HAP-1 (cell line): Measurements from ENCODE around the gene CCDC74A.
"Not testable (repeated sequence)": the region's sequence is repeated elsewhere in the genome, so short reads cannot be mapped to it uniquely, and the experiment has no call there.

Source experiments
- DNase-seq, 2 experiments: peaks; one replicate each; pipeline ENCODE4 v3.0.0-alpha.2; 2016 to 2020; ENCODE audit warnings: low spot score in 2 of 2
- H3K27me3 ChIP-seq: fragments of 250-450 bp; sonication (Bioruptor Pico); 2 replicates; pipeline ENCODE4 v1.5.1; 2020; ENCODE audit warnings: low read depth, mild to moderate bottlenecking, moderate library complexity
- H3K36me3 ChIP-seq: fragments of 250-450 bp; sonication (Bioruptor Pico); replicated peaks from 2 replicates; pipeline ENCODE4 v1.5.1; 2020; ENCODE audit warnings: mild to moderate bottlenecking
- H3K4me1 ChIP-seq: fragments of 250-450 bp; sonication (Bioruptor Pico); 2 replicates; pipeline ENCODE4 v1.5.1; 2020; ENCODE audit warnings: mild to moderate bottlenecking
- H3K4me3 ChIP-seq: fragments of 250-450 bp; sonication (Bioruptor Pico); 2 replicates; pipeline ENCODE4 v1.5.1; 2020; ENCODE audit warnings: mild to moderate bottlenecking, moderate library complexity
- H3K9me3 ChIP-seq: fragments of 250-450 bp; sonication (Bioruptor Pico); 2 replicates; pipeline ENCODE4 v1.5.1; 2020; ENCODE audit warnings: mild to moderate bottlenecking, moderate library complexity
- in situ Hi-C: fragments of 300-500 bp; cut with MboI; formaldehyde crosslinking; loops from 3 replicates; pipeline ENCODE4 v1.14.3; 2020; ENCODE audit warnings: low sequenced_read_pairs, inconsistent platforms, mixed read lengths

The CCDC74A gene

DNA sequence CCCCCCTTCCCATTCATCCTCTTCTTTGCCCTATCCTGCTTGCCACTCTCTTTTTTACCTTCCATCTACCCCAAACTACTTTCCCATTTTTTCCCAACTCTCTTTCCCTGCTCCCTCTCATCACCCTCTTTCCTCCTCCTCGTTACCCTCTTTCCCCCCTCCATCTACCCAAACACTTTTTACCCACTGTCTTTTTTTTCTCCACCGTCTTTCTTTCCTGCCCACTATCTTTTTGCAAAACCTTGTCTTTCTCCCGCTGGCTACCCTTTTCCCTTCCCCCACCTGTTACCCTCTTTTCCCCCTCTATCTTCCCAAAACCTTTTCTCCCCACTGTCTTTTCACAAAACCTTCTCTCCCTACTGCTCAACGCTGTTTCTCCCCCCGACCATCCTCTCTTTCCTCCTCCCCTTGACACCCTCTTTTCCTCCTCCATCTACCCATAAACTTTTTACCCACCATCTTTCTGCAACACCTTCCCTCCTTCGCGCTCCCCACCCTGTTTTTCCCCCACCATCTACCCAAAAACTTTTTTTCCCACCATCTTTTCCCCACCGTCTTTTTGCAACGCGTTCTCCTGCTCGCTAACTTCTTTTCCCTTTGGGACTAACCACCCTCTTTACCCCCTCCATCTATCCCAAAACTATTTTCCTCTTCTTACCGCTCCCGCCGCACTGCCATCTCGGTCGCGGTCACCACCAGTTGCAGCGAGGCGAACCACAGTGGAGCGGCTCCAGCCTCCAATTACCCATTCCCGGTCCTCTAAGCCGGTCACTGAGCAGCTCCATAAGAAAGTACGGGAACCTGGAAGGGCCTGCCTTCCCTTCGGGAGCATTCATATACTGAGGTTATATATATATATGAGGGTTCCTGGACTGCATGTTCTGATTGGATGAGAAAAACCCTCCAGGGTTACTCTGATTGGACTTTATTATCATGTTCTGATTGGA is 15.0 kb downstream of the CCDC74A start:
- H3K4me3 ChIP-seq: no peak overlapping the region
- no peaks in the 10 kb centered on the region for H3K9me3 ChIP-seq
- in situ Hi-C loops: no loop called here
- no peaks in the 10 kb centered on the region for H3K36me3 ChIP-seq
- no peak for DNase-seq
- H3K4me1 ChIP-seq: no peaks in the 10 kb centered on the region
- no peaks in the 10 kb centered on the region for H3K27me3 ChIP-seq

DNA sequence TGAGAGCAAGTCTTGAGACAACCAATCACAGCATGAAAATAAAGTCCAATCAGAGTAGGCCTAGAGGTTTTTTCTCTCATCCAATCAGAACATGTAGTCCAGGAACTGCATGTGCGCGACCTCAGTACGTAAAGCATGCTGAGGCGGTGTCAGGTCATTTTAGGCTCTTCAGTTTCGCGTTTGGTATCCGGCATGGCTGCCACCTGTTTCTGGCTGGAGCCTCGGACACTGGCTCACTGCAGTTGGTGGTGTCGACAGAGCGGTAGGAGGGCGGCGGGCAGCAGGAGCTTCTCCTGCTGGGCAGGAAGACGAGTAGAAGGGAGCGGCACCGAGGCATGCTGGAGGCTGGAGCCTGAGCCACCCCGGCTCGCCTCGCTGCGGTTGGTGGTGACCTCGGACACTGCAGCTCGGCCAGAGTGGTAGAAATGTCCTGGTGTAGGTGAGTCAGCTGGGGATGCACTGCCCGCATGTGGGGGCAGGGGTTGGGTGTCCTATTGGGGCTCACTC is 15.8 kb downstream of the CCDC74A start:
- DNase-seq: no peak
- Histone ChIP-seq H3K4me3 (no peak overlapping the region), H3K36me3 (no peaks in the 10 kb centered on the region), H3K27me3 (no peaks in the 10 kb centered on the region), H3K4me1 (no peaks in the 10 kb centered on the region), H3K9me3 (no peaks in the 10 kb centered on the region)
- in situ Hi-C loops: no loop called here

DNA sequence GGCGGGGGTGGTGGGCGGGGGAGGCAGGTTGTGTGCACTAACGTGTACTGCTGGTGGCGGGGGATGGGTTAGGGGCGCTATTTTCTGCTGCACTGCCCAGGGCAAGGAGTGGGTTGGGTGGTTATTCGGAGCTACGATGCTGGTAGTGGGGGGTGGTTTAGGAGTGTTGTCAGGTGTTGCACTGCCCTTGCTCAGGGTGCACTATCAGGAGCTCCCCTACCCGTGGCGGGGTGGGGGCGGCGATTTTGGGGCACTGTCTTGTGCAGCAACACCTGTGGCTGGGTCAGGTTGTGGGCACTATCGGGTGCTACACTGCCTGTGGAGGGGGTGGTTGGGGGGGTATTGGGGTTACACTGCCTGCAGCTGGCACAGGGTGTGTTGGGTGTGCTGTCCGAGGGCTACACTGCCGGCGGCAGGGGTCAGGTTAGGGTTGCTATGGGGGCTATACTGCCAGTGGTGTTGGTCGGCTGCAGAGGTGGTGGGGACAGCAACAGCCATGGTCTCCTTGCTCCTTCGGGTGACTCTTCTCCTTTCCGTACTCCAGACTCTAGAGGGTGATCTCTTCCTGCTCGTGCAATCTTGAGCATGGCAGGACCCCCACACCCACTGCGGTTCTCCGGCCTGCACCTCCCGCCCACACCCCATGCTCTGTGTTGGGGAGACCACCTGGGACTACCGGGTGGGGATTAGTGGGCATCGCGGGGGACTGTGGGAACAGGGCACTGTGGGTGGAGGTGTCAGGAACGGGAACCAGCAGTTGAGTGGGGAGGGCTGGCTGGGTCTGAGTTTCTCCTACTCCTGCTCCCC is 16.5 kb downstream of the CCDC74A start:
- H3K27me3 ChIP-seq, in situ Hi-C loops, H3K36me3 ChIP-seq, DNase-seq, H3K9me3 ChIP-seq, H3K4me3 ChIP-seq, H3K4me1 ChIP-seq: not testable (repeated sequence)

DNA sequence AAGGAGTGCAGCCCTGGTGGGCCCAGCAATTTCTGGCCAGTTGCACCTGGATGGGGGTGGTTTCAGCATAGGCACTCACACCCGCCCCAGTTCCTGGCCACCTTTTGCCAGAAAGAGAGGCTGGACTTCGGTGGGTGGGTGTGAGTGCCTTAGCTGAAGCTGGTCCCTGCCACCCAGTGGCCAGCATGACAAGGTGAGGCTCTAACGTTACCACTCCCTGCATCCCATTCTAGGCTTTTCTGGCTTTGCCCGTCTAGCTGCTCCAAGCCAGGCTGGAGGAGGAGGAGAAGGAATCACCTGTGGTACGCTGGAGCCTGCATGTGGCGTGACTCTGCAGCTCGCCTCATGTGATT is 17.1 kb downstream of the CCDC74A start:
- H3K4me1 ChIP-seq, H3K27me3 ChIP-seq, H3K9me3 ChIP-seq, H3K36me3 ChIP-seq, H3K4me3 ChIP-seq, in situ Hi-C loops, DNase-seq: not testable (repeated sequence)

DNA sequence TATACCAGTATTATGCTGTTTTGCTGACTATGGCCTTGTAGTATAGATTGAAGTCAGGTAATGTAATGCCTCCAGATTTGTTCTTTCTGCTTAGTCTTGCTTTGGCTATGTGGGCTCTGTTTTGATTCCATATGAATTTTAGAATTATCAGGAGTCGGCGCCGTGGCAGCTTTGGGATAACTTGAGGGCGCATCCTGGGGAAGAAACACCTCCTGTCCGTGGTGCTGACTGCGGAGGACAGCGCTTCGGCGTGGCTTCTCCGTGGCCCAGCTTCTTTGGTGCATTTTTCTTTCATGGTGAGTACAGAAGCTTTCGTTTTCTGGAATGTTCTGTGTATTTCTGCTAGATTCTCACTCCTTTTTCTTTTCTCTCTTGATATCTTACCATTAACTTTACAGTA is 25.2 kb downstream of the CCDC74A start:
- Histone ChIP-seq H3K4me3 (no peak overlapping the region), H3K4me1 (no peaks in the 10 kb centered on the region), H3K36me3 (no peaks in the 10 kb centered on the region), H3K9me3 (no peaks in the 10 kb centered on the region), H3K27me3 (peaks cover 4% of the 10 kb centered on the region; the same call in 1 of the 2 replicates)
- DNase-seq: no peak
- in situ Hi-C loops: no loop called here

DNA sequence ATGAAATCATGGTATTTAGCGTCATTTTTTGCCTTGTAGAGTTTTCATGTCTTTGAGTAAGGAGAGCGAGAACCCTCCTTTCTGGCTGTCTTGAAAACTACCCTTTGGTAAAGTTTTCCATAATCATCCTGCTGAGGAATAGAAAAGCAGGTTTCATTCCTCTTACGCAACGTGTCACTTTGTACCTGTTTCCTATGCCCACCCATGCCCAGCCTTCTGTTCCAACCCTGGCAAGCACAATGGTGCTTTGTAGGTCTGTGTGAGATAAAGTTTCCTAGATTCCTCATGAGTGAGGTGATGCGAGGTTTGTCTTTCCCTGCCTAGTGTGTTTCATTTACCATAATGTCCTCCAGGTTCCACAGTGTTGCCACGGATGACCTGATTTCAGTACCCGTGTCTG is 29.3 kb downstream of the CCDC74A start:
- Histone ChIP-seq H3K36me3 (no peaks in the 10 kb centered on the region), H3K9me3 (no peaks in the 10 kb centered on the region), H3K4me3 (no peak overlapping the region), H3K4me1 (no peaks in the 10 kb centered on the region), H3K27me3 (peaks cover 12% of the 10 kb centered on the region)
- in situ Hi-C loops: no loop called here
- no peak for DNase-seq

DNA sequence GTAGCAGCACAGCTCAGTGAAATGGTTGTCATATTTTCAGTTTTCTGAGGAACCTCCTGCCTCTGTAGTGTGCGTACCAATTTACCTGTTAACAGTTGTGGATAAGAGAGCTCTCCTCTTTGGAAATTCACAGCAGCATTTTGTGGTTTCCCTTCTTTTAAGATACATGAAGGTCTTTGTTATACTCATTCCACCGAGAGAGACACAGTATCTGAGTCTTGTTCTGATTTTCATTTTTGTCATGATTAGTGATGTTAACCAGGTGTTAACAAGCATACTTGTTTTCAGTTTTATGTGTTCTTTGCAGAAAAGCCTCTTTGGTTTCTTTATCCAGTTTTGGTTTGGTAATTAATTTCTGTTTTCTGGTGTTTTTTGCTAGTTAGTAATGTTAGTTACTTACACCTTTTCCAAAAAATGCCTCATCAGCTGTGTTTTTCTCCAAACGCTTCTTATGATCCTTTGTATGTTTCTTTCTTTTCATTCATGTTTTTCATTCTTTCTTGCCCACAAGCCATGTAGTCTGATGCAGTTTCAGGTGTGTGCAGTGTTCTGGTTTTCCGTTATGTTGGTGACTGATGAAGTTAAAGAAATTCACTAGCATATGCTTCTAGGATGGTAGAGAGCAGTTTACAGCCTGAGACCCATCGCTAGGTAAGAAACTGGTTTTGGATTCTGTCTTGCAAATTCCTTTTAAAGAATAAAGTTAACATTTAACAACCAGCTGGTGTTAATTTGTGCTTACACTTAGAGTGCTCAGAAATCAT is 30.1 kb downstream of the CCDC74A start:
- DNase-seq: no peak
- peaks cover 13% of the 10 kb centered on the region for H3K27me3 ChIP-seq
- H3K9me3 ChIP-seq: no peaks in the 10 kb centered on the region
- H3K4me3 ChIP-seq: no peak overlapping the region
- no peaks in the 10 kb centered on the region for H3K4me1 ChIP-seq
- no peaks in the 10 kb centered on the region for H3K36me3 ChIP-seq
- in situ Hi-C loops: no loop called here

DNA sequence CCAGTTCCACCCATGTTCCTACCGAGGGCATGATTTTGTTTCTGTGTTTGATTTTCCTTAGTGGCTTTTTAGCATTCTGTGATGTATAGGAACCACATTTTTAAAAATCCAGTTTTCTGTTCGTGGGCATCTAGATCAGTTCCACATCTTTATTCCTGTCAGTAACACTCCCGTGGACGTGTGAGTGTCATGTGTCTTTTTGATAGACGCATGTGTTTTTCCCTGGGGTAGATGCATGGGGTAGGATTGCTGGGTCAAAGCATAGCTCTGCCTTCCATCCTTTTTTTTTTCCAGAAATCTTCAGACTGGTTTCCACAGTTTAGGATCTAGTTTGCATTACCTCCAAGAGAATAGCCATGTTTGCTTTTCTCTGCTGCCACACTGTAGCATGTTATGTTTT is 38.7 kb downstream of the CCDC74A start:
- no peak overlapping the region for H3K4me3 ChIP-seq
- in situ Hi-C loops: no loop called here
- no peaks in the 10 kb centered on the region for H3K4me1 ChIP-seq
- no peaks in the 10 kb centered on the region for H3K36me3 ChIP-seq
- peaks cover 10% of the 10 kb centered on the region for H3K27me3 ChIP-seq
- DNase-seq: no peak
- no peaks in the 10 kb centered on the region for H3K9me3 ChIP-seq

DNA sequence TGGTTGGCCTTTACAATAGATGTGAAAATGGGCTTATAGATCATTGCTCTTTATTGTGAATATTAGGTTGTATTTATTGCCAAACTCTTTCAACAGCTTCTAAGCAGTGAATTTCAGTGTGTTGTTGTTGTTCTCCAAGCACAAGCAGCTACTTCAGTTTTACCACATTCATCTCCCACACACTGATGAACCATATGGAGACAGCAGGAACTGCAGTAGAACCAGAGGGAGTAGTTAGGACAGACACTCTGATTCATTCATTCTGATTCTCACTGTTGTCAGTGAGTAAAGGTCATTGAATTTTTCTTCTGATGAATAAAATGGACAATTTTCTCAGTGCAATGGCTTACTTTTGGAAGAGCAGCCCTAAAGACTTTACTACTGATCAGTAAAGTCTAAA is 40.2 kb downstream of the CCDC74A start:
- no peaks in the 10 kb centered on the region for H3K4me1 ChIP-seq
- in situ Hi-C loops: no loop called here
- no peak for DNase-seq
- H3K9me3 ChIP-seq: no peaks in the 10 kb centered on the region
- H3K36me3 ChIP-seq: no peaks in the 10 kb centered on the region
- H3K4me3 ChIP-seq: no peak overlapping the region
- peaks cover 4% of the 10 kb centered on the region; the same call in 1 of the 2 replicates for H3K27me3 ChIP-seq

DNA sequence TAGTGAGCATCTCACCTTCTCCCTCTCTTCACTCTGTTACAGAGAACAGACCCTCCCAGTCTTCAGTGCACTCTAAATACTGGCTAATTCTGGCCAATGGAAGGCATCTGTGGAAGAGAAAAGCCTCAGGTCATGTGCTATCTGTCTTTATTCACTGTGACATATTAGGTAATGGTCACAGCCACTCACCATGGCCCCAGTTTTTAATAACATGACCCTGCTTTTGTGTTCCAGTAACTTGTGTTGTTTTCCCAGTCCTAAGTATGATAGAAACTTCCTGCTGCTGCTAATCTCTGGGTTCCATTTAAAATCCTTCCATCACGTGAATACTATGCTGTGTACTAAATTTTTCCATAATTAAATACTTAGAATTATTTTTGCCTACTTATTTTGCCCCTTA is 40.7 kb downstream of the CCDC74A start:
- H3K4me1 ChIP-seq, H3K9me3 ChIP-seq, H3K36me3 ChIP-seq, in situ Hi-C loops, DNase-seq, H3K4me3 ChIP-seq, H3K27me3 ChIP-seq: not testable (repeated sequence)

DNA sequence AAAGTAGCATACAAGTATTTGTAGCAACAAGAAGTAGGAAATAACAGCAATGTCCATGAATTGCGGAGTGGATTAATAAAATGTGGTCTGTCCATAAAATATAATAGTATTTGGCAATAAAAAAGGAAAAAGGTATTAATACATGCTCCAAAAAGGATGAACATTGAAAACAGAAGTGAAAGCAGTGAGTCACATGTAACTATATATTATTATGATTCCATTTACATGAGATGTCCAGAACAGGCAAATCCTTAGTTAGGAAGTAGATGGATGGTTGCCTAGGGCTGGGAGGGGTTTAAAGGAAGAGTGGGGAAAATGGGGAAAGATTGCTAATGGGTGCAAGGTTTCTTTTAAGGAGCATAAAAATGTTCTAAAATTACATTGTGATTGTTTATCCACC is 44.5 kb downstream of the CCDC74A start:
- Histone ChIP-seq H3K9me3 (no peaks in the 10 kb centered on the region), H3K4me1 (no peaks in the 10 kb centered on the region), H3K36me3 (no peaks in the 10 kb centered on the region), H3K27me3 (no peaks in the 10 kb centered on the region), H3K4me3 (no peak overlapping the region)
- in situ Hi-C loops: no loop called here
- no peak for DNase-seq

DNA sequence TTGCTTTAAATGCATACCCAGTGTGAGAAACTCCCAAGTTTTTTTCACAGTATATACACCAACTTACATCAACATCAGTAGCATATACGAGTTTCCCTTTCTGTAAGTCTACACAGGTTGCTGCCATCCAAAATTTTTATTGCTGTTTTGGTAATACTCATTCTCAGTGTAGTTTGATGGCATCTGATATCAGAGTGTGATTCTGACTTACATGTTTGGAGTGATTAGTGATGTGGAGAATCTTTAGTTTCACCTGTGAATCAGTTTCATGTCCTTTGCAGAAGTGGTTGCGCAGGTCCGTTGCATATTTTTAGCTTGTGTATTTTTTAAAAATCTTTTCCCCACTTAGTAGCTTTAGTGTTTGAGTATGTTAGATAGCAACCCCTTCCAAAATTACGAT is 50.1 kb downstream of the CCDC74A start:
- no peak for DNase-seq
- H3K27me3 ChIP-seq: peaks cover 3% of the 10 kb centered on the region; the same call in 1 of the 2 replicates
- no peaks in the 10 kb centered on the region for H3K9me3 ChIP-seq
- H3K4me1 ChIP-seq: no peaks in the 10 kb centered on the region
- H3K4me3 ChIP-seq: no peak overlapping the region
- no peaks in the 10 kb centered on the region for H3K36me3 ChIP-seq
- in situ Hi-C loops: no loop called here

DNA sequence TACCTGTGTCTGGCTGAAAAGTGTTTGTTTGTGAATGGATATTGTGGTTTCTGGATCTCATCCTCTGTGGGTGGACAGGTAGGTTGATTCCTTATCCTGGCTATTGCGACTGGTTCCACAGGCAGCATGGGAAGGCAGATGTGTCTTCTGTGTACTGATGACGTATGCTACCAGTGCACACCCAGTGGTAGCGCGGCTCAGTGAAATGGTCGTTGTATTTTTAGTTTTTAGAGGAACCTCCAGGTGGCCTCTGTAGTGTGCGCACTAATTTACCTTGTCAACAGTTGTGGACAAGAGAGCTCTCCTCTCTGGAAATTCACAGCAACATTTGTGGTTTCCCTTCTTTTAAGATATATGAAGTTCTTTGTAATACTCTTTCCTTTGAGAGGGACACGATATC is 52.5 kb downstream of the CCDC74A start:
- no peak for DNase-seq
- no peaks in the 10 kb centered on the region for H3K36me3 ChIP-seq
- no peaks in the 10 kb centered on the region for H3K9me3 ChIP-seq
- in situ Hi-C loops: no loop called here
- peaks cover 3% of the 10 kb centered on the region; the same call in 1 of the 2 replicates for H3K27me3 ChIP-seq
- no peaks in the 10 kb centered on the region for H3K4me1 ChIP-seq
- H3K4me3 ChIP-seq: no peak overlapping the region
